22Rv1 (cell line): ENCODE data around the gene P2RY1.

Experiments used
- ZFX ChIP-seq: fragments of 450-650 bp; IDR thresholded peaks from 2 replicates; pipeline ENCODE4 v1.6.1; 2017; ENCODE audit warnings: antibody characterized with exemption, borderline replicate concordance
- TF ChIP-seq, protein P1 (sequence below): fragments of 450-650 bp; IDR thresholded peaks from 2 replicates; pipeline ENCODE4 v1.5.1; 2017; ENCODE audit warnings: mild to moderate bottlenecking

DNA sequence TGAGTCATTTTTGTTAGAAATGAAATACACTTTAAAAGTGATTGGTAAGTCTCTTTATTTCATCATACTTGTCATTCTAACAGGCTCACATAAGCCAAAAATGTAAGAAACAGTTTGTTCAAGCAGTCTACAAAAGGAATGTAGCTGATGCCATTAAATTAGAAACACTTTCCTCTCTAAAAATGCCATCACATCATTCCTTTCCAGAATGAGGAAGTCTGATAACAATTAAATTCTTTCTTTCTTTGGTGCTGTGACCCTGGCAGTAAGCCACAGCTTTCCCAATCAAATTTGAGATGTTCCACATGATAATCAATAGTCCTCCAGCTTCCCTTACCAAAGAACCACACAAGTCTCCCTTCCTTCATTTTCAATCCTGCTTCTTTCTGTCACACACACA lies 9.4 kb upstream of the P2RY1 start:
- TF ChIP-seq, protein P1, sequence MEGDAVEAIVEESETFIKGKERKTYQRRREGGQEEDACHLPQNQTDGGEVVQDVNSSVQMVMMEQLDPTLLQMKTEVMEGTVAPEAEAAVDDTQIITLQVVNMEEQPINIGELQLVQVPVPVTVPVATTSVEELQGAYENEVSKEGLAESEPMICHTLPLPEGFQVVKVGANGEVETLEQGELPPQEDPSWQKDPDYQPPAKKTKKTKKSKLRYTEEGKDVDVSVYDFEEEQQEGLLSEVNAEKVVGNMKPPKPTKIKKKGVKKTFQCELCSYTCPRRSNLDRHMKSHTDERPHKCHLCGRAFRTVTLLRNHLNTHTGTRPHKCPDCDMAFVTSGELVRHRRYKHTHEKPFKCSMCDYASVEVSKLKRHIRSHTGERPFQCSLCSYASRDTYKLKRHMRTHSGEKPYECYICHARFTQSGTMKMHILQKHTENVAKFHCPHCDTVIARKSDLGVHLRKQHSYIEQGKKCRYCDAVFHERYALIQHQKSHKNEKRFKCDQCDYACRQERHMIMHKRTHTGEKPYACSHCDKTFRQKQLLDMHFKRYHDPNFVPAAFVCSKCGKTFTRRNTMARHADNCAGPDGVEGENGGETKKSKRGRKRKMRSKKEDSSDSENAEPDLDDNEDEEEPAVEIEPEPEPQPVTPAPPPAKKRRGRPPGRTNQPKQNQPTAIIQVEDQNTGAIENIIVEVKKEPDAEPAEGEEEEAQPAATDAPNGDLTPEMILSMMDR = no peak
- TF ChIP-seq ZFX = no peak
